Measurements from ENCODE around the gene CLEC16A.

- TF ChIP-seq, protein P1, sequence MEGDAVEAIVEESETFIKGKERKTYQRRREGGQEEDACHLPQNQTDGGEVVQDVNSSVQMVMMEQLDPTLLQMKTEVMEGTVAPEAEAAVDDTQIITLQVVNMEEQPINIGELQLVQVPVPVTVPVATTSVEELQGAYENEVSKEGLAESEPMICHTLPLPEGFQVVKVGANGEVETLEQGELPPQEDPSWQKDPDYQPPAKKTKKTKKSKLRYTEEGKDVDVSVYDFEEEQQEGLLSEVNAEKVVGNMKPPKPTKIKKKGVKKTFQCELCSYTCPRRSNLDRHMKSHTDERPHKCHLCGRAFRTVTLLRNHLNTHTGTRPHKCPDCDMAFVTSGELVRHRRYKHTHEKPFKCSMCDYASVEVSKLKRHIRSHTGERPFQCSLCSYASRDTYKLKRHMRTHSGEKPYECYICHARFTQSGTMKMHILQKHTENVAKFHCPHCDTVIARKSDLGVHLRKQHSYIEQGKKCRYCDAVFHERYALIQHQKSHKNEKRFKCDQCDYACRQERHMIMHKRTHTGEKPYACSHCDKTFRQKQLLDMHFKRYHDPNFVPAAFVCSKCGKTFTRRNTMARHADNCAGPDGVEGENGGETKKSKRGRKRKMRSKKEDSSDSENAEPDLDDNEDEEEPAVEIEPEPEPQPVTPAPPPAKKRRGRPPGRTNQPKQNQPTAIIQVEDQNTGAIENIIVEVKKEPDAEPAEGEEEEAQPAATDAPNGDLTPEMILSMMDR (IDR thresholded peaks at IDR 0.05): no peak
- TF ChIP-seq POLR2A (IDR thresholded peaks at IDR 0.05) (no peak), POLR2AphosphoS5 (IDR thresholded peaks at IDR 0.05) (no peak)
Measured at GRCh38 chr16:10966129-10966528, 21.8 kb downstream of the CLEC16A start.

Data from breast epithelium (tissue), 3 donors.